Central memory CD4-positive, alpha-beta T cell (primary cell): Measurements from ENCODE around the gene NFAT5.
"Not testable (repeated sequence)": the region's sequence is repeated elsewhere in the genome, so short reads cannot be mapped to it uniquely, and the experiment has no call there.

Experiments
- DNase-seq: peaks from one replicate; pipeline ENCODE4 v3.0.0; 2022

NFAT5 gene

DNA sequence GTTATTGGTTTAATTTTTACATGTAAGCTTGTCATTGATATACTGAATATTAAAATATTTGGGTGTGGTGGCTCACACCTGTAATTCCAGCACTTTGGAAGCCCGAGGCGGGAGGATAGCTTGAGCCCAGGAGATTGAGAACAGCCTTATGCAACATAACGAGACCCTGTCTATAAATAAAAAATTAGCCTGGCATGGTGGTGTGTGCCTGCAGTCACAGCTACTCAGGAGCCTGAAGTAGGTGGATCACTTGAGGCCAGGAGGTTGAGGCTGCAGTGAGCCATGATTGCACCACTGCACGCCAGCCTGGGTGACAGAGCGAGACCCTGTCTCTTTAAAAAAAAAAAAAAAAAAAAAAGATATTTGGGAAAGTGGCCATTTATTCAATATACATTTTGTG, 32.3 kb downstream of the NFAT5 start:
- no peak for DNase-seq

DNA sequence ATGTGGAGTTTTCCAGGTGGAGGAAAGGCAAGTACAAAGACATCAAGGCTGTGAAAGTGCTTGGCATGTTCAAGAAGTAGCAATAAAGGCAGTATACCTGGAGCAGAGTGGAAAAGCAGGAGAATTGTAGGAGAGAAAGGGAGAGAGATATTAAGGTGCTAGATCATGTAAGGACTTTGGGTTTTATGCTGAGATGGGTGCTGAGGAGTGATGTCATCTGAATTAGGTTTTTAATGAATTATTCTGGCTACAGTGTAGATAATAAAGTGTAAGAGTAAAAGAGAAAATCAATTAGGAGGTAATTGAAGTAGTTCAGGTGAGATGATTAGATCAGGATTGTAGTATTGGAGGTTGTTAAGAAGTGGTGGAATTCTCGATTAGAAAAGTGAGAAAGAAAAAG, 34.0 kb downstream of the NFAT5 start:
- no peak for DNase-seq

DNA sequence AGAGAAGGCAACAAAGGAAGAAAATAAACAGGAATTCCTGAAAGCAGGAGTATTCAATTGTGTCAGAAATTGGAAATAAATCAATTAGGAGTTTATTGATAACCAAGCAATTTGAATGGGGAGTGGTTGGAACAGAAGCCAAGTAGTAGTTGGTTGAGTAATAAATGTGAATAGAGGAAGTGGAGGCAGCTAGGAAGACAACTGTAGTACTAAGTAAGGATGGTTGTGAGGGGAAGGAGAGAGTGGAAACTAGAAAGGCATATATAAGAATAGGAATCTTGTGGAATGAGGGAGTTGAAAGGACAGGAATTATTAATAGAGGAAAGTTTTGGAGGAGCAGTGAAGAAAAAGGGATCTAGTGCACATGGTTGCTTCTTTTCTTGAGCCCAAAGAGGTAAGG, 34.4 kb downstream of the NFAT5 start:
- no peak for DNase-seq

DNA sequence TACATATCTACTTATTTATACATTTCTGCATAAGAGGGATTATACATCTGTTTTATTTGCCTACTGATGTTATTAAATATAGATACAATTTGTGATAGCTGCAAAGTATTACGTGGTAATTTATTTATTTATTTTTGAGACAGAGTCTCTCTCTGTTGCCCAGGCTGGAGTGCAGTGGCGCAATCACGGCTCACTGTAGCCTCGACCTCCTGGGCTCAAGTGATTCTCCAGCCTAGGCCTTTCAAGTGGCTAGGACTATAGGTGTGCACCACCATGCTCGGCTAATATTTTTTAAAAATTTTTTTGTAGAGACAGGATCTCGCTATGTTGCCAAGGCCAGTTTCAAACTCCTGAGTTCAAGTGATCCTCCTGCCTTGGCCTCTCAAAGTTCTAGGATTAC, 35.5 kb downstream of the NFAT5 start:
- no peak for DNase-seq

DNA sequence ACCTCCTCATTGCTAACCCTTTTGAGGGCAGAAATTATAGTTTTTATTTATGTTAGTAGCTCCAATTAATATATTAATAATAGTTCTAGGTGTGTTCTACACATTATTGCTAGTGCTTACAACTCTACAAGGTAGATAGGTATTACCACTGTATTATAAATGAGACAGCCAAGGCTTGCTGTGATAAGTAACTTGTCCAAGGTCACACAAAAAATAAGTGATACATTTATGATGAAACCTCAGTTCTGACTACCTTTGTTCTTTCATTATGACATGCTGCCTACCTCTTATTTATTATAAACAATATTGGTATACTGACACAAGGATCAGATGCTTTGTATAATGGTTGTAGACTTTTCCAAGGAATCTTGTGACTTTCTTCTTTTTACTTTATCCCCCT, 41.2 kb downstream of the NFAT5 start:
- DNase-seq: no peak

DNA sequence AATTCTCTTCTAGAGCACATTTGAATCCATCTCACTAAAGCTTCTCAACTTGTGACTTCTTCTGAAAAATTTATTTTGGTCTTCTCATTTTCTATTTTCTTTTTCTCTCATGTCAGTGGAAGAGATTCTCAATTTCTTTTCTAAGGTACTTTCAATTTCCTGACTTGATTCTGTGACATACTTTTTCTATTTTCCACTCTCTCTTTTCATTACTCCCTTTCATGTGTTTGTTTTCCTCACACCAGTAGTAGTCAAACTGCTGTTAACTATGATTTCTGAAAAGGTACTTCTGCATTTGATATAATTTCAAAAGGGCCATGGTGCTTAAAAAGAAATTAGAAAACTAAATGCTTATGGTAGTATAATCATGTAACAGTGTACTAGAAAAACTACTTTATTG, 41.9 kb downstream of the NFAT5 start:
- DNase-seq: no peak

DNA sequence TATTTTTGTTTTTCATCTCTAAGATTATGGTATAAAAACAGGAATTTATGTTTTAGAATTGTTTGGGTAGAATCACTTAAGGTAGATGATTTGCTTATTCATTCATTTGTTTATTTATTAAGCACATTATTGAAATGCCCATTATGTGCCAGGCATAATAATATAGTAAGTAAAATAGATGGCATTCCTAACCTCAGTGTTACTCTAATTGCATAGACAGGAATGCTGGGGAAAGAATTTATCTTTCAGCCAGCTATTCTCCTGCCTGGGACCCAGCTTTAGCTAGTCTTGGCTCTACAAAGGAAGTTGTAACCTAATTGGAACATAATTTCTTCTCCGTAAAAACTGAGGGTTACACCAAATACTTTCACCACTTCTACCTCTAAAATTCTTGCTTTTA, 44.6 kb downstream of the NFAT5 start:
- no peak for DNase-seq

DNA sequence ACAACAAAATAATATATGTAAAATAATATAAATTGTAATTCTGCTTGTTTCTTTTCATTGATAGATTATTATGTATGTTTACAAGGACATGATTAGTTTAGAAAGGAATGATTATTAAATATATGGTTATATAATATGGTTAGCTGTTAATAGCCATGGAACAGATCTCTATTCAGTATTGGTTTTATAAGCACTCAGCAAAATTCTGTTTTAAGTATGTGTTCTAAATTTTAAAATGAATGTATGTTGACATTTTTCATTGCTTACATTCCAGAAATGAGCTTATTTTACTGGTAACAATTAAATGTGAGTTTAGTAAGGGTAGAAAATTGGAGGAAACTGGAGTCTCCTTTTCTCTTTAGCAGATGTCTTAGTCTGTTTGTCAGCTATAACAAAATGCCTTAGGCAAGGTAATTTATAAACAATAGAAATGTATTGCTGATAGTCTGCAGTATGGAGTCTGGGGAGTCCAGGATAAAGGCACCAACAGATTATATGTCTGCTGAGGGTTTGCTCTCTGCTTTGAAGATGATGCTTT, 45.4 kb downstream of the NFAT5 start:
- no peak for DNase-seq

DNA sequence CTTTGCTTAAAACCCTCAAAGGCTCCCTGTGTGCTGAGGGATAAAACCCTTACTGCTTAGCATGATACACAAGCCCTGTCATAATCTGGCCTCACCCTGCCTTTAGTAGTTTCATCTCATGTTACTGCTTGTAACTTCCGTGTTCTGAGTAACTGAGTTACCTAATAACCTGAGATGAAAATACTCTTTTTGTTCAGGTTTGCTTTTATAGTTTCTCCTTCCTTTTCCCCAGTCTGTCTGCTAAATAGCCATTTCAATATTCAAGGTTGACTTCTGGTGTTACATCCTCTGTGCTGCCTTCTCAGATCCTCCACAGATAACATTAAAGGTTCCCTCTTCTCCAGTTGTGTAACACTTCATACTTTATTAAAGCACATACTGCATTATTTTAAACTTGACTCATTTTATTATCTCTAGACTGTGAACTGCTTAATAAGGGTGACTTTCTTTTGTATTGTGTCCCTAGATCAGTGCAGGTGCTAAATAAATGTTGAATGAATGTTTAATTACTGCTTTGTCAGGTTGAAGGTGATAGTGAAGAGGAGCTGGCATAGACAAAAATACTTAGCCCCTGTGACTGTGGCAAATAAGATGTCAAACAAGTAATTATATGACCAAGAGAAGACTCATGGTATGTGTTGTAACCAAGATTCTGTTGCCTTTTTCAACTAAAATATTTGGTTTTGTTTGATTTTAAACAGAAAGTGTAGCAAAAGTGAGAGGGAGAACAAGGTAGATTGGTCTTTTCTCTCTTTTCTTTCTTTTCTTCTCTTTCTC, 47.8 kb downstream of the NFAT5 start:
- no peak for DNase-seq

DNA sequence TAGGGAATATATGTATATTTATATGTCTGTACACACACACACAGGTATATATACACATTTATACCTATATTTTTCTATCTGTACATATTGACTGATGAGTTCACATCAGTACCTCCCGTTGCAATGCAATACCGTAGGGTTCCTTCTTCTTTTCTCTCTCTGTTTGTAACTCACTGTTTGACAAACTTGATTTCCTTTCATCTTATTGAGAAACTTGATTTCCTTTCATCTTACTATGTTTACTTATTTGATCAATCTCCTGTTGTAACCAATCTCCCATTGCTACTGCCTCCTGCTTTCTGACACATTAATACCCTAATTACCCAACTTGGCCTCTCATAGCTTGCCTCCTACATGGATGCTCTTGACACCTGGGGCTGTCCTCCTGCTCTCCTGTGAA, 49.8 kb downstream of the NFAT5 start:
- DNase-seq: no peak

DNA sequence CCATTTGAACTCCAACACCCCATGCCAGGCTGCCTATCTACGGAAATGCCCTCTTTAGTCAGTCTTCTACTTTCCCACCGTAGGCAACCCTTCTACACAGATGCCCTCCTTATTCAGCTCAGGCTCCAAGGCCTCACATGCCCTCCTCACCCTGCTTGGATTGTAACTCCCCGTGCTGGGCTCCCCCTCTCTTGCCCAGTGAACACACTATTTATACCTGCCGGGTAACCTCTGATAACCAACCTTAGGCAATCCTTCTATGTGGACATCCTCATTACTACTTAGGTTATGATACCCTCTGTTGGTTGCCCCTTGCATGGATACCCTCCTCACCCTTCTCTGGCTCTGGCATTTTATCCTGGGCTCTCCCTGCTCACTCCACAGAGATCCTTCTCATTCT, 50.3 kb downstream of the NFAT5 start:
- no peak for DNase-seq

DNA sequence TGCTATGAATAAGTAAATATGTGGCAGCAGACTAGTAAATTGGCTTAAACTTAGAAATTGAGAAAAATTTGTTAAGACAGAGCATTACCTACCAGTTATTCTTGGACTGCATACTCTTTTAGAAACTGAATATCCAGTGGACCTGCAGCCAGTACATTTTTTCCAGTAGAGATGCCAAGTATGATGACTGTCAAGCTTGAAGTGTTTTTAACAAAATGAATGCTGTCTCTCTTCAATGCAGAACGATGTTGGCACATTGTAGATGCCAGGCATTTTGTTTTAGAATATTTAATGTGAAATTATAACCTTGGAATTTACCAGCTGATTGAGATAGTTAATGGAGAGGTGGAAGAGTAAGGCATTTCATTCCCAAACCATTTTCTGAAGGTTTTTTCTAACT, 52.5 kb downstream of the NFAT5 start:
- no peak for DNase-seq

DNA sequence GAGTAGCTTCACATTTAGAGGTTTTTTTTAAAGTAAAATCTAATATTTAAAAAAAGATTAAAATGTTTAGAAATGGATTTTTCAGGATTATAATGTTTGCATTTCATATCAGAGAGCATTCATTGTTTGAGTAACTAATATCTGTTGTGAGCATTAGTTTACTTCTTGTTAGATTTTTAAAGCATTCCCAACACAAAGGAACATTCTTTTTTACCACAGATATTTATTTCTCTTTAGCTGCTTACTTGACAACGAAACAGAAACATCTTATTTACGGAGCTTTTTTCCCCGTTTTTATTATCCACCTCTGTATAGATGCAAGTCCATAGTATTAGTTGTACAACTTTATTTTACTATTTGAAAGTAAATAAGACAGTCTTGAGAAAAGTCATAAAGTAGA, 53.0 kb downstream of the NFAT5 start:
- no peak for DNase-seq

DNA sequence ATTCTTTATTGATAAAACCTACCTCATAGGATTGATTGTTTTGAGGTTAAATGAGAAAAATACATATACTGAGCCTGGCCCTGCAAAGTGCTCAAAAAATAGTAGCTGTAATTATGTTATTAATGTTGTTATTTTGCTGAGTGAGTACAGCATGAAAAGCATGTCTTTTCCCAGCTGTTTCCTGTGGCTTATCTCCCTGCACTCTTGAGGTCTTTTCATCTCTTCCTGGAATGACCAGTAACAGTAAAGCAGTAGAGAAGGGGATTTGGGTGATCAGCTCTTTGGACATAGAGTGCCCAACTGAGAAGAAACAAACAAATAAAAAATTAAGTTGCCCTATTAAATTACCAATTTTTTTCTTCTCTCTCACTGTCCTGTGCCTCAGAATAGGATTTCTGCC, 53.7 kb downstream of the NFAT5 start:
- no peak for DNase-seq

DNA sequence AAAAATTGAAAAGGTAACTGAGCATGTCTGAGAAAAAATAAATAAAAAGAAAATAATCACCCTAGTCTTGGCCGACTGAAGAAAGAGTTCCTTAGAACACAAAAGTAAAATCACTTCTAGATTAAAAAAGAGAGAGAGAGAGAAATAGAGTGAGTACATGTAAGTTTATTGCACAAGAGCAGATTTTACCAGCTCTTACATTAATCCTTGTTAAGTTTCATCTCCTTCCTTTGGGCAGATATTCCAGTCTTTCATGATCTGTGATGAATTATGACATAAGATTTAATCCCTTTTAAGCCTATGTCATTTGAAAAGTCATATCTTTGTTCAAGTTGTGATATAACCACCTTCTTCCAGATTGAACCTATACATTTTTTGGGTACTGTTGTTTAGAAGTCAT, 54.8 kb downstream of the NFAT5 start:
- no peak for DNase-seq

DNA sequence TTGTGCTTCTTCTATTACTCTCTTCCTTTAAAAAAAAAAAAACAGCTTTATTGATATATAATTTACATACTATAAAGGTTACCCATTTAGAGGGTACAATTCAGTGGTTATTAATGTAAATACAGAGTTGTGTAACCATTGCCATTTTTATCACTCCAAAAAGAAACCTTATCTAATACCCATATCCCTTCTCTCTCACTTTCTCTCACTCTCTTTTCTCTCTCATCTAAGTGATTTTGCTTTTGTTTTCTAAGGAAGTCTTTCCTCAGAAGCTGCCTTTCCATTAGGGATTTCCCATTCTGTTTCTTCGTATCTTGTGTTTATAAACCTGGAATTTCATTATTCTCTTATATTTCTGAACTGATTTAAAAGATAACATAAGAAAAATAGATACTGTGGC, 55.5 kb downstream of the NFAT5 start:
- no peak for DNase-seq

DNA sequence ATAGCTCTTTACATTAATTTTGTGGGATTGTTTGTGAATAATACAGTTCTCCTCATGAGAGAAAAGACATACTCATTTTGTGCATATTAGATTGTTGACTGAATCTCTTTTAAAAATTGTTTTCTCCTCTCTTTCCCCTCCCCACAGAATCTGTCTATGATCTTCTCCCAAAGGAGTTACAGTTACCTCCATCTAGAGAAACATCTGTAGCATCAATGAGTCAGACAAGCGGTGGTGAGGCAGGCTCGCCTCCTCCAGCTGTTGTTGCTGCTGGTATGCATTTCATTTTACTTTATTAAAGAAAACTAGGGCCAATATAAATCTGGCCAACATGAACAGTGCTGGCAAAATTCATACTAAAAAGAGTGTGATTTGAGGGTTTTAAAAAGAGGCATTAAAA, 60.5 kb downstream of the NFAT5 start:
- no peak for DNase-seq

DNA sequence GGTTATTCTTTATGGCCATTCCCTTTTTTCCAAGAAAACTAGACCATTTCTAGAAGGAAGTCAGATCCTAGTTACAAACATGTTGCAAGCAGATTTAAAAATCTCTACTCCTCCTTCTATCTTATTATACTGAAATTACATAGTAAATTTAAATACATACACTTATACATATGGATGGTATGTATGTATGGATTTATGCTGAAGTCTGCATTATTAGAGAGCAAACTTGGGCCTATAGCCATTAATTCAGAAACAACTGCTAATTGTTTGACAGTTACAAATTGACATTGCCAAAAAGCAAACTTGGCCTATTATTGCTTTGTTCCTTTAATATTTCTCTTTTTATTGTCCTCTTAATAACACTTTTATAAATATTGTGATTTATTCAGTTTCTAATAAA, 67.1 kb downstream of the NFAT5 start:
- DNase-seq: no peak

DNA sequence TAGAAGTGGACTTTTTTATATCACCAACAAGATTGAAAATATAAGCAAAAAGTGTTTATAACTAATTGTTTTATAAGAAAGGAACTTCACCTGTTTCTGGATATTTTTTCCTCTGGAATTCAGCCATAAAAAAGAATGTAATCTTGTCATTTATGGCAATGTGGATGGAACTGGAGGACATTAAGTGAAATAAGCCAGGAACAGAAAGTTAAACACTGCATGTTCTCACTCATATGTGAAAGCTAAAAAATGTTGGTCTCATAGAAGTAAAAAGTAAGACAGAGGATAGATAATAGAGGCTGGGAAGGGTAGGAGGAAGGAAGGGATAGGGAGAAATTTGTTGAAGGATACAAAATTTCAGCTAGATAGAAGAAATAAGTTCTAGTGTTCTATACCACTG, 67.6 kb downstream of the NFAT5 start:
- DNase-seq: no peak

DNA sequence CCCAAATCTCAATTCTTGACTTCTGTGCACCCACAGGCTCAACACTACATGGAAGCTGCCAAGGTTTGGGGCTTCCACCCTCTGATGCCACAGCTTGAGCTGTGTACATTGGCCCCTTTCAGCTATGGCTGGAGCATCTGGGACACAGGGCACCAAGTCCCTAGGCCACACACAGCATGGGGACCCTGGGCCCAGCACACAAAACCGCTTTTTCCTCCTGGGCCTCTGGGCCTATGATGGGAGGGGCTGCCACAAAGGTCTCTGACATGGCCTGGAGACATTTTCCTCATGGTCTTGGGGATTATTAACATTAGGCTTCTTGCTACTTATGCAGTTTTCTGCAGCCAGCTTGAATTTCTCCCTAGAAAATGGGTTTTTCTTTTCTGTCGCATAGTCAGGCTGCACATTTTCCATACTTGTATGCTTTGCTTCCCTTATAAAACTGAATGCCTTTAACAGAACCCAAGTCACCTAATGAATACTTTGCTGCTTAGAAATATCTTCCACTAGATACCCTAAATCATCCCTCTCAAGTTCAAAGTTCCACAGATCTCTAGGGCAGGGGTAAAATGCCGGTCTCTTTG, 70.9 kb downstream of the NFAT5 start:
- DNase-seq: not testable (repeated sequence)

DNA sequence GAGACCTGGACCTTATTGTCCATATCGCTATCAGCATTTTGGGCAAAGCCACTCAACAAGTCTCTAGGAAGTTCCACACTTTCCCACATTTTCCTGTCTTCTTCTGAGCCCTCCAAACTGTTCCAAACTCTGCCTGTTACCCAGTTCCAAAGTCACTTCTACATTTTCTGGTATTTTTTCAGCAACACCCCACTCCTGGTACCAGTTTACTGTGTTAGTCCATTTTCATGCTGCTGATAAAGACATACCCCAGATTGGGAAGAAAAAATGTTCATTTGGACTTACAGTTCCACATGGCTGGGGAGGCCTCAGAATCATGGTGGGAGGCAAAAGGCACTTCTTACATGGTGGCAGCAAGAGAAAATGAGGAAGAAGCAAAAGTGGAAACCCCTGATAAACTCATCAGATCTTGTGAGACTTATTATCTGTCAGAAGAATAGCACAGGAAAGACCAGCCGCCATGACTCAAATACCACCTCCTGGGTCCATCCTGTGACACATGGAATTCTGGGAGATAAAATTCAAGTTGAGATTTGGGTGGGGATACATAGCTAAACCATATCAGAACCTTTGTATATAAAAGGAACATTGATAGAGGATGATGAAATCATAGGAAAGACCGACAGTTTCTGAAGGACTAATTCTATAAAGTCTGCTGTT, 71.6 kb downstream of the NFAT5 start:
- not testable (repeated sequence) for DNase-seq

DNA sequence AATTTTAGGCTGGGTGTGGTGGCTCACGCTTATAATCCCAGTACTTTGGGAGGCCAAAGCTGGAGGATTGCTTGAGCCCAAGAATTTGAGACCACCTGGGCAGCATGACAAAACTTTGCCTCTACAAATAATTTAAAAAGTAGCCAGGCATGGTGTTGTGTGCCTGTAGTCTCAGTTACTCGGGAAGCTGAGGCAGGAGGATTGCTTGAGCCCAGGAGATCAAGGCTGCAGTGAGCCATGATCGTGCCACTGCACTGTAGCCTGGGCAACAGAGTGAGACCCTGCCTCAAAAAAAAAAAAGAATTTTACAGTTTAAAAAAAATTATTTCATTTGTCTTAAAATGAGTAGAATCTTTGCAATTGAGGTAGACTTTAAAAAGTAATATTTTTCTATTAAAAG, 78.2 kb downstream of the NFAT5 start:
- DNase-seq: not testable (repeated sequence)

DNA sequence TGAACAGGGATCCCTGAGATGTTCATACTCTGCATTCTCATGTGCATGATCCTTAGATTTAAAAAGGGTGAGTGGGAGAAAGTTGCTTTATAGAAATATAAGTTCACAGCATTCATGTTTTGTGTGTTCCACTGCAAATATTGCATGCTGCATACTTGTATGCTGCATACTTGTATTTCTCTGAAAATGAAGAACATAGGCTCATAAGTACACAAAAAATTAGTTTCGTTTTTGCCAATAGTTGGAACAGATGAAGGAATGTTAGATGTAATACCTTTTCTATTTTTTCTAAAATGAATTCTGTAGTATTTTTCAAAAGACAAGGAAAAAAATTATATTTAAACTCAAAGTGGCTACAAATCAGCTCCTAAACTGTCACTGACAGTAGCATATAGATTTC, 79.0 kb downstream of the NFAT5 start:
- no peak for DNase-seq

DNA sequence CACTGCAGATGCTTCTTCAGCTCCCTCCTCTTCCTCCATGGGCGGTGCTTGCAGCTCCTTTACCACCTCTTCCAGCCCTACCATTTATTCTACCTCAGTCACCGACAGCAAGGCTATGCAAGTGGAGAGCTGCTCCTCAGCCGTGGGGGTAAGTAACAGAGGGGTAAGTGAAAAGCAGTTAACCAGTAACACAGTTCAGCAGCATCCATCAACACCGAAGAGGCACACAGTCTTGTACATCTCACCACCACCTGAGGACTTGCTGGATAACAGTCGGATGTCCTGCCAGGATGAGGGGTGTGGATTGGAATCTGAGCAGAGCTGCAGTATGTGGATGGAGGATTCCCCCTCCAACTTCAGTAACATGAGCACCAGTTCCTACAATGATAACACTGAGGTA, 81.3 kb downstream of the NFAT5 start:
- no peak for DNase-seq
